ENCODE data around the gene PARD6B. TPM values are rescaled to one million over a fixed set of nuclear protein-coding genes. Genes with fewer than 3 reads are reported as not detected.

Gene PARD6B
- total and polyA plus RNA-seq, 2 donors (not counting 1 experiment from before 2014, with no cell fraction given) = 0.91 to 6.0 TPM

DNA sequence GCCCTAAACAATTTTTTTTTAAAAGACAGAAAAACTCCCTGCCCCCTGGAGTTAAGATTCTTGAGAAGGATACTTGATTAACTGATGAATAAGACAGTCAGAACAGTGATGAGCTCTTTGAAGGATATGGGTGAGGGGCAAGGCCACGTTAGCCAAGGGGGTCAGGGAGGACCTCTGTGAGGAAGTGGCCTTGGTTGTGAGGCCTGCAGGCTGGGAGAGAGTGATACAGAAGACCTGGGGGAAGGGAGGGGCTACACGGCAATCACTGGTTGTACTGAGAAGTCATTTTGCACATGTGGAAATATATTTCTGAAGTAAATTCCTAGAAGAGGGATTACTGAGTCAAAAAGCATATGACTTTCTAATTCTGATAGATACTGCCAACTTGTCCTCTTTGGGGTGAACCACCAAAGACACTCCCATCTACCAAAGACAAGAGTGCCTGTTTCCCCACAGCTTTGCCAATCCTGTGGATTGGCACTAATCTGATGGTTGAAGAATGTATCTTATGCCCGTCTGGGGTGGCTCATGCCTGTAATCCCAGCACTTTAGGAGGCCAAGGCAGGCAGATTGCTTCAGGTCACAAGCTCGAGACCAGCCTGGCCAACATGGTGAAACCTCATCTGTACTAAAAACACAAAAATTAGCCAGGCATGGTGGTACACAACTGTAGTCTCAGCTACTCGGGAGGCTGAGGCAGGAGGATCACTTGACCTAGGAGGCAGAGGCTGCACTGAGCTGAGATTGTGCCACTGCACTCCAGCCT is 41.2 kb downstream of the PARD6B start:
- DNase-seq (no peak), ATAC-seq (ENCODE audit: low read depth) (no peak)
- Histone ChIP-seq H3K27me3 (replicated peaks in 1 of 4; ENCODE audit: control extremely low read depth in 1 of 4, control insufficient read depth in 3 of 4, insufficient read depth in 4 of 4, low read length in 3 of 4) (peaks cover 0 to 7% (median 0%) of the 10 kb centered on the region in 4 experiments), H3K9me3 (ENCODE audit: control extremely low read depth in 1 of 3, control insufficient read depth in 2 of 3, insufficient read depth in 1 of 3, low read length in 2 of 3) (no peaks in the 10 kb centered on the region), H3K36me3 (replicated peaks in 1 of 2; ENCODE audit: control extremely low read depth in 1 of 2, control insufficient read depth in 1 of 2, extremely low read depth in 1 of 2, insufficient read depth in 2 of 2, low read length in 1 of 2) (no peaks in the 10 kb centered on the region), H3K79me2 (ENCODE audit: control insufficient read depth, insufficient read depth, low read length) (no peaks in the 10 kb centered on the region), H4K20me1 (ENCODE audit: control insufficient read depth, insufficient read depth, low read length, poor library complexity, severe bottlenecking) (no peaks in the 10 kb centered on the region), H3K4me1 (ENCODE audit: control insufficient read depth in 2 of 2, insufficient read depth in 2 of 2, low read length in 2 of 2) (no peaks in the 10 kb centered on the region), H3K9ac (ENCODE audit: low read length) (no peak overlapping the region), H3K27ac (ENCODE audit: low read length in 2 of 2) (no peak overlapping the region), H2AFZ (ENCODE audit: insufficient read depth, low read depth, low read length, poor library complexity, severe bottlenecking) (no peak overlapping the region), H3K4me3 (ENCODE audit: control extremely low read depth in 1 of 5, extremely low read depth in 1 of 5, insufficient read depth in 1 of 5, low read depth in 2 of 5, low read length in 4 of 5) (no peak overlapping the region), H3K4me2 (replicated peaks; ENCODE audit: low read depth, low read length, poor library complexity, severe bottlenecking) (no peak overlapping the region)
- no peak for TF ChIP-seq EZH2 (IDR thresholded peaks at IDR 0.05; ENCODE audit: borderline replicate concordance, insufficient read depth, low read depth, low read length, poor library complexity, severe bottlenecking)
- TF ChIP-seq, protein P1, sequence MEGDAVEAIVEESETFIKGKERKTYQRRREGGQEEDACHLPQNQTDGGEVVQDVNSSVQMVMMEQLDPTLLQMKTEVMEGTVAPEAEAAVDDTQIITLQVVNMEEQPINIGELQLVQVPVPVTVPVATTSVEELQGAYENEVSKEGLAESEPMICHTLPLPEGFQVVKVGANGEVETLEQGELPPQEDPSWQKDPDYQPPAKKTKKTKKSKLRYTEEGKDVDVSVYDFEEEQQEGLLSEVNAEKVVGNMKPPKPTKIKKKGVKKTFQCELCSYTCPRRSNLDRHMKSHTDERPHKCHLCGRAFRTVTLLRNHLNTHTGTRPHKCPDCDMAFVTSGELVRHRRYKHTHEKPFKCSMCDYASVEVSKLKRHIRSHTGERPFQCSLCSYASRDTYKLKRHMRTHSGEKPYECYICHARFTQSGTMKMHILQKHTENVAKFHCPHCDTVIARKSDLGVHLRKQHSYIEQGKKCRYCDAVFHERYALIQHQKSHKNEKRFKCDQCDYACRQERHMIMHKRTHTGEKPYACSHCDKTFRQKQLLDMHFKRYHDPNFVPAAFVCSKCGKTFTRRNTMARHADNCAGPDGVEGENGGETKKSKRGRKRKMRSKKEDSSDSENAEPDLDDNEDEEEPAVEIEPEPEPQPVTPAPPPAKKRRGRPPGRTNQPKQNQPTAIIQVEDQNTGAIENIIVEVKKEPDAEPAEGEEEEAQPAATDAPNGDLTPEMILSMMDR (IDR thresholded peaks at IDR 0.05) = no peak
- Mint-ChIP-seq H3K4me3 (no peak overlapping the region), H3K9me3 (ENCODE audit: insufficient read depth) (no peaks in the 10 kb centered on the region), H3K4me1 (no peaks in the 10 kb centered on the region), H3K27ac (no peak overlapping the region), H3K27me3 (peaks cover 3% of the 10 kb centered on the region)
- ChIA-PET POLR2A (no interaction called here), CTCF (interaction anchor here (0.6 kb wide), 1 partner anchor 18 kb away, joined by 3 read pairs; no protein-coding TSS in a partner anchor)
- 74% methylated on average over 4 of the region's 5 CpGs for WGBS (ENCODE audit: insufficient coverage)
- intact Hi-C loops (cut with micrococcal nuclease) = no loop called here

- POLR2A ChIA-PET = no interaction called here
These were observed 43.1 kb downstream of the PARD6B start for GRCh38 chr20:50774515-50774914.

More at GRCh38 chr20:50774515-50774914, 43.1 kb downstream of the PARD6B start:
- Mint-ChIP-seq H3K27me3 (peaks cover 4% of the 10 kb centered on the region), H3K27ac (no peak overlapping the region), H3K4me1 (no peaks in the 10 kb centered on the region), H3K9me3 (ENCODE audit: insufficient read depth) (no peaks in the 10 kb centered on the region), H3K4me3 (no peak overlapping the region)
- Histone ChIP-seq H3K4me3 (ENCODE audit: control extremely low read depth in 1 of 5, extremely low read depth in 1 of 5, insufficient read depth in 1 of 5, low read depth in 2 of 5, low read length in 4 of 5) (no peak overlapping the region), H3K27ac (ENCODE audit: low read length in 2 of 2) (no peak overlapping the region), H3K9ac (ENCODE audit: low read length) (no peak overlapping the region), H3K27me3 (replicated peaks in 1 of 4; ENCODE audit: control extremely low read depth in 1 of 4, control insufficient read depth in 3 of 4, insufficient read depth in 4 of 4, low read length in 3 of 4) (peaks cover 0 to 3% (median 0%) of the 10 kb centered on the region in 4 experiments), H3K4me1 (ENCODE audit: control insufficient read depth in 2 of 2, insufficient read depth in 2 of 2, low read length in 2 of 2) (no peaks in the 10 kb centered on the region), H4K20me1 (ENCODE audit: control insufficient read depth, insufficient read depth, low read length, poor library complexity, severe bottlenecking) (no peaks in the 10 kb centered on the region), H3K4me2 (replicated peaks; ENCODE audit: low read depth, low read length, poor library complexity, severe bottlenecking) (no peak overlapping the region), H2AFZ (ENCODE audit: insufficient read depth, low read depth, low read length, poor library complexity, severe bottlenecking) (no peak overlapping the region), H3K79me2 (ENCODE audit: control insufficient read depth, insufficient read depth, low read length) (no peaks in the 10 kb centered on the region), H3K9me3 (ENCODE audit: control extremely low read depth in 1 of 3, control insufficient read depth in 2 of 3, insufficient read depth in 1 of 3, low read length in 2 of 3) (no peaks in the 10 kb centered on the region), H3K36me3 (replicated peaks in 1 of 2; ENCODE audit: control extremely low read depth in 1 of 2, control insufficient read depth in 1 of 2, extremely low read depth in 1 of 2, insufficient read depth in 2 of 2, low read length in 1 of 2) (no peaks in the 10 kb centered on the region)
- intact Hi-C loops (cut with micrococcal nuclease) = no loop called here
- CTCF ChIA-PET = interaction anchor here (1.6 kb wide), 1 partner anchor 65 kb away, joined by 3 read pairs; no protein-coding TSS in a partner anchor
- 93% methylated on average over 2 of the region's 3 CpGs for WGBS (ENCODE audit: insufficient coverage)
- ATAC-seq (ENCODE audit: low read depth) (no peak), DNase-seq (no peak)
- no peak for TF ChIP-seq EZH2 (IDR thresholded peaks at IDR 0.05; ENCODE audit: borderline replicate concordance, insufficient read depth, low read depth, low read length, poor library complexity, severe bottlenecking)
- TF ChIP-seq, protein P1 (IDR thresholded peaks at IDR 0.05) = no peak
